OCI-LY3 (cell line): ENCODE measurements around the gene MYL10.

Experiments
- CTCF ChIP-seq: fragments of 200-600, 300-600 bp; sonication (generic); IDR thresholded peaks from 2 replicates; pipeline ENCODE4 v1.5.1; 2014; ENCODE audit warnings: antibody characterized with exemption, low read length, low read depth
- EZH2phosphoT487 ChIP-seq: fragments of 200-600 bp; shearing (Covaris generic); IDR thresholded peaks from 2 replicates; pipeline ENCODE4 v1.6.1; 2018; ENCODE audit warnings: antibody characterized with exemption, mixed run types, low read depth

DNA sequence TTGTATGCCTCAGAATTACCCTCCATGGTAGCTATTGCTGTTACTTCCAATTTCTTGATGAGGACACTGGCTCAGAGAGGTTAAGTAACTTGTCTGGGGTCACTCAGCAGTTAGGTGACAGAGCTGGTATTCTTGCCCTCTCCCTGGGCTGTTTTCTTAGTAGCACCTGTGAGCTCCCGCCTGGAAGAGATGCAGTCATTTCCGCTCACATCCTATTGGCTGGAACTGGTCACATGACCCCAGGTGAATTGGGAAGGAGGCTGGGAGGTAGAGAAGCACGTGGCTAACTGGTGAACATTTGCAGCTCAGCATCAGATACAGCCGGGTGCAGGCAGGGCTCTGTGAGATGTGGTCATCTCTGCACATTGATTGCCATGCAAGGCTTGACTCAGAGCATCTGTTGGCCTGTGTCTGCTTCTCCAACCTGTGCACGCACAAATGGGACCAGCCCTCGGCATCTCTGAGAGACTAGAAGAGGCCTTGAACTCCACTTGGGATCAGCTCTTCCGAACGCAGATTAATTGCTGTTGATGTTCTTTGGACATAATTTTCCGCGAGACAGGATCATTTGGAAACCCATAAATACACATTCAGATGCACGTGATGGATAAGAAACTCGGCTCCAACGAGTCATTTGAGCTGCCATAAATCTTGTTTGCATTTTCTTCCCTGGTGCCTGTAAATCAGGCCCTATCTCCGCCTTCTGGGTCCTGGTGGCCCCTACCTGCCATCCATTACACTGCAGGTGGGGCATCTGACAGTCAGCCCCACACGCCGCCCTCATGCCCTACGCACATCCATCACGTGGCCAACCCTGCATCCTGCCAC lies 42.8 kb downstream of the MYL10 start:
- TF ChIP-seq CTCF: no peak
- TF ChIP-seq EZH2phosphoT487: no peak
